IPS-11a (cell line): ENCODE measurements around the gene NFATC4.

Experiments used
- H3K4me3 ChIP-seq: one replicate; pipeline ENCODE4 v1.5.1; 2013; ENCODE audit warnings: low read depth, low read length, control low read depth

The NFATC4 gene

GRCh38 chr14:24407608-24408325 lies 39.8 kb downstream of the NFATC4 start:
- no peak overlapping the region for H3K4me3 ChIP-seq

- no peak overlapping the region for H3K4me3 ChIP-seq
Measured at GRCh38 chr14:24408764-24409163, 40.8 kb downstream of the NFATC4 start.

GRCh38 chr14:24409192-24409591 lies 41.2 kb downstream of the NFATC4 start:
- H3K4me3 ChIP-seq = no peak overlapping the region

GRCh38 chr14:24409956-24410355 lies 42.0 kb downstream of the NFATC4 start:
- H3K4me3 ChIP-seq = no peak overlapping the region

- H3K4me3 ChIP-seq = no peak overlapping the region
Measured at GRCh38 chr14:24411443-24412389, 43.7 kb downstream of the NFATC4 start.

GRCh38 chr14:24414077-24414476 lies 46.1 kb downstream of the NFATC4 start:
- H3K4me3 ChIP-seq = no peak overlapping the region

- no peak overlapping the region for H3K4me3 ChIP-seq
Measured at GRCh38 chr14:24414732-24415420, 46.9 kb downstream of the NFATC4 start.

GRCh38 chr14:24415421-24416253 lies 47.7 kb downstream of the NFATC4 start:
- no peak overlapping the region for H3K4me3 ChIP-seq

- H3K4me3 ChIP-seq = no peak overlapping the region
Measured at GRCh38 chr14:24416254-24416931, 48.4 kb downstream of the NFATC4 start.

GRCh38 chr14:24416932-24417619 lies 49.1 kb downstream of the NFATC4 start:
- no peak overlapping the region for H3K4me3 ChIP-seq

GRCh38 chr14:24417832-24418491 lies 50.0 kb downstream of the NFATC4 start:
- H3K4me3 ChIP-seq = no peak overlapping the region

- no peak overlapping the region for H3K4me3 ChIP-seq
Measured at GRCh38 chr14:24418492-24418873, 50.5 kb downstream of the NFATC4 start.

- no peak overlapping the region for H3K4me3 ChIP-seq
Measured at GRCh38 chr14:24422261-24422660, 54.3 kb downstream of the NFATC4 start.

GRCh38 chr14:24422694-24423601 lies 55.0 kb downstream of the NFATC4 start:
- H3K4me3 ChIP-seq = no peak overlapping the region

GRCh38 chr14:24425704-24426103 lies 57.7 kb downstream of the NFATC4 start:
- no peak overlapping the region for H3K4me3 ChIP-seq

GRCh38 chr14:24426150-24426911 lies 58.3 kb downstream of the NFATC4 start:
- H3K4me3 ChIP-seq = no peak overlapping the region

- H3K4me3 ChIP-seq = no peak overlapping the region
Measured at GRCh38 chr14:24426912-24427536, 59.0 kb downstream of the NFATC4 start.
